ENCODE data around the gene NMT1.

The NMT1 gene

GRCh38 chr17:45086391-45086790, 25.3 kb downstream of the NMT1 start:
- DNase-seq: no peak

DNA sequence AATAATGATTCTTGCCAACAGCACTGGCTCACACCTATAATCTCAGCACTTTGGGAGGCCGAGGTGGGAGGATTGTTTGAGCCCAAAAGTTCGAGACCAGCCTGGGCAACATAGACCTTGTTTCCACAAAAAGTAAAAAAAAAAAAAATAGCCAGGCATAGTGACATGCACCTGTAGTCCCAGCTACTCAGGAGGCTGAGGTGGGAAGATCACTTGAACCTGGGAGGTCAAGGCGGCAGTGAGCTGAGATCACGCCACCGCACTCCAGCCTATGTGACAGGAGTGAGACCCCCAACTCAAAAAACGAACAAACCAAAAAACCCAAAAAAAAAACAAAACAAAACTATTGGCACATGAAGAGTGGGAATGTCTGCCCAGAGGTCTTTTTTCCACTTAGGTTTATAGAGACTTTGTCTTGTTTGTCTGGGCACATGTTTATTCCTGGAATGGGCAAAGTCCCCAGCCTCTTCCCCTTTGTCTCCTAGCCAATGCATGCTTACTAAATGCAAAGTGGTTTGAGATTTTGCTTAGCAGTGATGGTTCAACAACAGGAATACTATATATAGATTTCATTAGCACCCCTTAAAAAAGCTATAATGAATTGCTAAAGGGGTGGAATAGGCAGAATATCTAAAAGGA, 25.9 kb downstream of the NMT1 start:
- DNase-seq: no peak

DNA sequence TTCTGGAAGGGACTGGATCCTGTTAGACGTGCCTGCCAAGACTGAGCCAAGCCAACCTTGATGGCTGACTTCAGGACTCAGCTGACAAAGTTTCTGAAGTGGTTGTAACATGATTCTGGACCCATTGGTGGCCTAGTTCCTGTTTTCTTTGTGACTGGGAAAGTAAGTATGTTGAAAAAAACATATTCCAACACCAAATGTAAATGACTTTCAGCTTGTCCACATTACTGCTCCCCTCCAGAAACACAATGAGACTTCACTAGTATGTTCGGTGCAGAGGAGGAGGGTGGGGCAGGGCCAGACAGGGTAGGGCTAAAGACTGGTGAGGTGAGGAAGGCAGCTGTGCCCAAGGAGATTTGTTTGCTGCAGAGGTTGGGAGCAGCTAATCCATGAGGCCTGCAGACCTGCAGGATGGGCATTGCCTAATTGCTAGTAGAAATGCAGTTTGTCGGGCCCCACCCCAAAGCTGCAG, 26.4 kb downstream of the NMT1 start:
- peak; percentile 44 for DNase-seq

GRCh38 chr17:45087978-45088377, 26.9 kb downstream of the NMT1 start:
- DNase-seq: no peak

- no peak for DNase-seq
These were observed 27.6 kb downstream of the NMT1 start for GRCh38 chr17:45088741-45089140.

DNA sequence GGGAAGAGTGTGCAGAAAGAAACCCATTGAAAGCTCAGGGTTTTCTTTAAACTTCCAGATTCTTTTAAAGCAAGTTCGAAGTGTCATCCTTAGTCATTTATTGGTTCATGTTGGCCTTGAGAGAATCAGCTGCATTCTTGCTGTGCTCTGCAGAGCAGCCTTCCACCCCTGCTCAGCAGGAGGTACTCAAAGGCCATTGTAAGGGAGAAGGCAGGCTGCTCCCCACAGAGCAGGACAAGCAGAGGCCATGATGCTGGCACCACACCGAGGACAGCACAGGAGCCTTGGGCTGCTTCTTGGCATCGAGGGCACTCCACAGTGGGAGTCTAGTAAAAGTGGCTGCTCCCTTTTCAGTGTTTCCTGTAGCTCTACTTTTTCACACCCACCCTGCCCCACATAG, 29.6 kb downstream of the NMT1 start:
- no peak for DNase-seq

DNA sequence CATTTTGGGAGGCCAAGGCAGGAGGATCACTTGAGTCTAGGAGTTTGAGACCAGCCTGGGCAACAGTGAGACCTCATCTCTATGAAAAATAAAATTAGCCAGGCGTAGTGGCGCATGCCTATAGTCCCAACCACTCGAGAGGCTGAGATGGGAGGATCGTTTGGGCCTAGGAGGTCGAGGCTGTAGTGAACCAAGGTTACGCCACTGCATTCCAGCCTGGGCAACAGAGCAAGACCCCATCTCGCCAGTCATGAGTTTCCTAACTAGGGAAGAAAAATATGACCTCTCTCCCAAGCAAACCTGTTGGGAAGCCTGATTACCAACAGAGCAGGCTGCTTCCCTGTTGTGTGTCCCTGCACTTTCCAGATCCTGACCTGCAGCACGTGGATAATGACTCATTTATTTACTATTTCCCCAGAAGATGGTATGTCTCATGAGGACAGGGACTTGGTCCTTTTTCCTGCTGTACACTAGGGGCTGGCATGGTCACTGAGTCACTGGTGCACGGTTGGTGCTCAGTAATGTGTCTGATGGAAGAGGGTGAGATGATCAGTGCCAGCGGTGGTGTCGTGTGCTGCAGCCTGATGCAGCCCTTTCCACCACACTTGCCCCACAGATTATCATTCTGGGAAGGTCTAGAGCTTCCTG, 30.8 kb downstream of the NMT1 start:
- no peak for DNase-seq

DNA sequence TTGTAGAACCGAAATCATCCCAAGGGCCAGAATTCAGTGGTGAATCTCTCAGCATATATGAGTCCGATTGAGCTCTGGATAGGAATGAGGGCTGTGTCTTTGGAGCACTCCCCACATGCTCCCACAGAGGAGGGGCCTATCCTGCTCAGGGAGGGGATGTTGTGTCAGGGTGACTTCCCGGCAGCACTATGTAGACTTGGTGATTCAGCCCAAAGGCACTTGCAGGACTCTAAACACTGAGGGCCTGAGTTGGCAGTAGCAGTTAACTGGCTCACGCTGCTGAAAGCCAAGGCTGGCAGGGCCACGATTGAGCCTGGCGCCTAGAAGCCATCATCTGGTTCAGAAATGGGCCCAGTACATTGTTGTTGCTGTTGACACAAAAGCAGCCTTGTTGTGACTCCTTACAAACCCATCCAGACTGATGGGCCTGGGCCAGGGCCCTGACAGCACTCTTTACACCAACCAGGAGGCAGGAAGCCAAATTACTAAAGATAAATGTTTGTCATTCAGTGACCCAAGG, 31.9 kb downstream of the NMT1 start:
- no peak for DNase-seq

DNA sequence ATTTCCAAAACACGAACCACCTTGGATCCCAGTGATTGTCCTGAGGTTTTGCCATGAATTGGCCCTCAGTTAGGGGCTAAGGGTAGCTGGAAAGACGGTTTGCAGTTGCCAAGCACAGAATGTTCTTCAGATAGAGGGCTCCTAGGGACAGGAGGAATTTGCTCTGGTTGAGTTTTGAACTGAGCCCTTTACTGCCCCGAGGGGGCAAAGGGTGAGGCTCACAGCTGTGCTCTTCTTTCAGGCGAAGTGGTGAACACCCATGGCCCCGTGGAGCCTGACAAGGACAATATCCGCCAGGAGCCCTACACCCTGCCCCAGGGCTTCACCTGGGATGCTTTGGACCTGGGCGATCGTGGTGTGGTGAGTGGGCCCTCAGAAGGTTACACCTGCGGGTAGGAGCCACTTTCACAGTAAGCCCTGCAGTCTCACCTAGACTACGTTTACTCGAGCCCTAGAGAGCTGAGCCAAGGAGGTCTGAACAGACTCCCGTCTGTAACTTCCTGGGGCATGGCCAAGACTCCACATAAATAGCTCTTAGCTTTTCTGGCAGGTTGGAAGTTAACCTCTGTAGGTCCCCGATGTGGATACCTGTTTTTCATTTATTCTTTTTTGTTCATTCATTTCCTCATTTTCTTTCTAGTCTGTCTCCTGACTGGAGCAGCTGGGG, 32.5 kb downstream of the NMT1 start:
- DNase-seq: no peak

GRCh38 chr17:45096141-45096540, 35.0 kb downstream of the NMT1 start:
- DNase-seq: no peak

GRCh38 chr17:45096926-45097325, 35.8 kb downstream of the NMT1 start:
- DNase-seq: no peak

DNA sequence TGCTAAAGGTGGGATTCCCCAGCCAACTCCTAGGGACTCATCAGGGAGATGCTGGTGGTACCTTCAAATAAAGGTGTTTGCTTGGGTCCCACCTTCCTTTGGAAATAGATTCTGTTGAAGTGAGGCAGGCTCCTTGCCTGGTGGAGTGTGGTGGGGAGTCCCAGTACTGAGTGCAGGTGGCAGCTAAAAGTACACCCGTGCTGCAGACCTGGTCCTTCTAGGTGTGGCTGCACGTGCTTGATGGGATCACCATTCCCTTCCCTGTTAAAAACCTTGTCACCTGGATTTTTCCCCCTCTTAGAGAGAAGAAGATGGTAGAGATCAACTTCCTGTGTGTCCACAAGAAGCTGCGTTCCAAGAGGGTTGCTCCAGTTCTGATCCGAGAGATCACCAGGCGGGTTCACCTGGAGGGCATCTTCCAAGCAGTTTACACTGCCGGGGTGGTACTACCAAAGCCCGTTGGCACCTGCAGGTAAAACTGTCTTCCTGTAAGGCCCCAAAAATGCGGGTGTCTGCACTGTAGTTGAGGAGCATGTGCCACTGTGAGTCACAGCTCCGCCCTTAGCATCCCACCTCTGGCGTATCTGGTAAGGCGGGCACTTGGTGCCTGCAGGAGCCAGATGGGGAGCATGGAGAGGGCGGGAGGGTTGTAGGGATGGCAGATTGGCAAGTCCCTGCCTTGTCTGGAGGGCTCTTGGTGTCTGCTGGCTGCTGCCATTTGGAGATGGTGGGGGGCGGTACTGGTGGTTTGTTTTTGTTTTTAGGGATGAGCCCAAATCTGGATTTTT, 37.2 kb downstream of the NMT1 start:
- no peak for DNase-seq

DNA sequence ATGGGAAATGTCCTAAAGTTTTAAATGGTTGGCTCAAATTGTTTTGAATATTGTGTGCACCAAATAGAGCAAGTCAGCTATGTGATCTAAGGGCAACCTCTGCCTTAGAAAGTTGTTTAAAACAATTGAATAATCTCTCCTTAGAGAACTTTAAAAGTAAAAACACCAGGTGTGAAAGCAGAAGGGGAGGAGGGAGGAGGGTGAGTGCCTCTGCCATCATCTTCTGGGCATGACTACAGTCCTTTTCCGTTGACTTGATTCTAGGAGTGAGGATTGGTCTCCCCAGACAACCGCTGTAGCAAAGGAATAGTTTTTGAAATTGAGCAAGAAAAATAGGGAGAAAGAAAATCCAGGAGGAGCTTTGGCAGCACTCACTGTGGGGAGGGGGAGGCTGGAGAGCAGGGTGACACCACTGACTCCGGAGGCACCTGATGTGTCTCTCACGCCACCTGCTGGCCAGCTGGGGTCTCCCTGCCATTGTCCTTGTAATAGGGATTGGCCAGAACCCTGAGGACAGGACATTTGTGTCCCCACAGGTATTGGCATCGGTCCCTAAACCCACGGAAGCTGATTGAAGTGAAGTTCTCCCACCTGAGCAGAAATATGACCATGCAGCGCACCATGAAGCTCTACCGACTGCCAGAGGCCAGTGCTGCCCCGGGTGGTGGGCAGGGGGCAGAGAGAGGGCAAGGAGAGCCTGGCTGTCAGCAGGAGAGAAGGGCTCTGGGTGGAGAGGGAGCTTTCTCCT, 37.9 kb downstream of the NMT1 start:
- DNase-seq: peak; percentile 32

DNA sequence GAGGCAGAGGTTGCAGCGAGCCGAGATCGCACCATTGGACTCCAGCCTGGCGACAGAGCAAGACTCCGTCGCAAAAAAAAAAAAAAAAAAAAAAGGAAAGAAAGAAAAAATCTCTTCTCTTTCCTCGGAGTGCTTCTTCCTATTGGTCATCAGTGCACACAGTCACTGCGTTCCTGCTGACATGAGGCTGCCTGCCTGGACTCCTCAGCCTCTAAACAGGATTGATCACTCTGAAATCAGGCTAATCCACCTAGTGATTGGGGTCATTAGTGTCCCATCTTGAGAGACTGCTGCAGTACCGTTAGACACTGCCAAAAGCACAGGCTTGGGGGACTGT, 40.4 kb downstream of the NMT1 start:
- no peak for DNase-seq

- DNase-seq: no peak
These were observed 41.0 kb downstream of the NMT1 start for GRCh38 chr17:45101883-45102811.

DNA sequence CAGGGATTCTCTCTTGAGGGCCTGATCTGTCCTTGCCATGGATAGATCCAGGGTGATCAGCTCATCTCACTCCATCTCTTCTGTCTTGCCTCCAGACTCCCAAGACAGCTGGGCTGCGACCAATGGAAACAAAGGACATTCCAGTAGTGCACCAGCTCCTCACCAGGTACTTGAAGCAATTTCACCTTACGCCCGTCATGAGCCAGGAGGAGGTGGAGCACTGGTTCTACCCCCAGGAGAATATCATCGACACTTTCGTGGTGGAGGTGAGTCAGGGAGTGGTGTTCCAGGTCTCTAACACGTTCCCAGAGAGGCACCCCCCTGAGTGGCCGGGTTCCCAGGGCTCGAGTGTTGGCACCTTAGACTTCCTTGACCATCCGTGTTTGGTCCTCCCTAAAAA, 41.7 kb downstream of the NMT1 start:
- no peak for DNase-seq

GRCh38 chr17:45103269-45103795, 42.2 kb downstream of the NMT1 start:
- DNase-seq: no peak

DNA sequence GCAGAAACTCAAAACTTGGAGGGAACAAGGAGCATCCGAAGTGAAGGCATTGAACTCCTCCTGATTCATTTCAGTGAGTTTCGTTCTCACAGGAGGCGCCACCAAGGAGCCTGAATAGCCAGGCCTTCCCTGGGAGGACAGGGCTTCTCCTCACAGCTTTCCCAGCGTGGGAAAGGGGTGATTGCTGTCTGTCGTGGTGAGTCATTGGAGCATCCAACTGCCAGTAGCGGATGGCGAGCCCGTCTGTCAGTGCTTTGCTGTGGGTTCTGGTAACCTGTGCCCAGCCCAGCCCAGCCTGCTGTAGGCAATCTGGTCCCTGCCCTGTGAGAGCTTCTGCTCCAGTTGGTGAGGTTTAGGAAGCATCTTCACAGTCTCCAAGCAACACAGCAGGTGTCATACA, 42.9 kb downstream of the NMT1 start:
- DNase-seq: no peak

DNA sequence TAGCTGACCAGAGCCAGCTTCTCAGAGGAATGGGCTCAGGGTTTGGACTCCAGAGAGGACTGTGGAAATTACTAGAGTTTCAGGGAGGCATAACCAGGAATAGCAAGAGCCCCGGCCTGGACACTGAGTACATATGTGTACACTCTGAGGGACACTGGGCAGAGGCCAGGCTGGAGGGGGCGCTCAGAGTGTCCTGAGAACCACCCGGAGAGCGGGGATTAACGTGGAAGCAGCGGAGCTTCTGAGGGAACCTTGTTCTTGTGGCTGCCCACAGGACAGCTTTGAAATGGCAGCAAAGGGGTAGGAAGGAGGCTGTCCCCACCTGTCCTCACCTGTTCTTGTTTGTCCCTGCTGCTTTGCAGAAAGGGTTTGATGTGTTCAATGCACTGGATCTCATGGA, 43.4 kb downstream of the NMT1 start:
- DNase-seq: no peak

DNA sequence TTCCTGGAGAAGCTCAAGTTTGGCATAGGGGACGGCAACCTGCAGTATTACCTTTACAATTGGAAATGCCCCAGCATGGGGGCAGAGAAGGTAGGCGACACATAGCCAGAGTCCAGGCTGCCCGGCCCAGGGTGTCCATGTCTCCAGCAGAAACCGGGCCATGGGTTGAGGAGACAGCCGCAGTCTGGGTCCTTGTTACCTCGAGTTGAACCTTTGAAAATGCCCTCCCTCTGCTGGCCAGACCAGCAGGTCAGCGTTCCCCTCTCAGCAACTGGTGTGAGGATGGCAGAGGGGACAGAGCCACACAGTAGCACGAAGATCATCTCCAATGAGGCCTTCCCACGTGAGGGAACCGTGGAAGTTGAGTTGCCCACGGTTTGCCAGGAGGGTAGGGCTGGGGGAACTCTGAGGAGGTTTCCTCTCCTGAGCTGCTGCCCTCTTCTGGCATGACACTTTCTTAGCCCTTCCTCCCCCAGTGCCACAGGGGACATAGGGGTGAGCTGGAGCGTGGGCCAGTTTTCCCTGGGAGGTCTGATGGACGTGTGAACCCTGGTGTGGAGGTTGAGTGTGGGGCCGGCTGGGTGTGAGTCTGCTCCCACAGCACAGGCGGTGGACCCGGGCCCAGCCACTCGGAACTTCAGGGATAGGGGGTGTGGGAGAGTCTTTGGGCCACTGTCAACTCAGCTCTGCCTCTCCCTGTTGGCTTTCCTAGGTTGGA, 43.9 kb downstream of the NMT1 start:
- DNase-seq: no peak

DNA sequence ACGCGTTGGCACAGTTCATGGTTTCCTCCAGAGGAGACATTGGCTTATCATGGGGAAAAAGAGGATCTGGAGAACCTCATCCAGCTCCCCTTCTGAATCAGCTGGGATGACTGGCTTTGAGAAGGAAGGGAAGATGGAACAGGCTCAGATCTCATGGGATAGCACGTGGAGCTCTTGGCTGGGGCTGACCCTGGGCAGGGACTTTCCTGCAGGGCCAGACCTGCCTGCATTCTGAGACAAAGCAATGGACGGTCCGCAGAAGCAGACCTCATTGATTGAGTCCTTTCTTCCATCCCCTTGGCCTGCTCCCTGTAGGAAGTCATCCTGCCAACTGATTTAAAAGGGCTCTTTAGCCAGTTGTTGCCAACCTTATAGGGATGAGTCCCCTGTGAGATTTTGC, 45.0 kb downstream of the NMT1 start:
- no peak for DNase-seq

Measured in DMS79 treated with DMSO at 0.1 percent for 48 hours (cell line).